ENCODE data around the gene ZG16. TPM values are rescaled to one million over a fixed set of nuclear protein-coding genes. Genes with fewer than 3 reads are reported as not detected.
A peak's percentile ranks its signal among the peaks of the same experiment; 100 is the strongest.
"Not testable (repeated sequence)": the region's sequence is repeated elsewhere in the genome, so short reads cannot be mapped to it uniquely, and the experiment has no call there.

Gene ZG16
- total RNA-seq, 1 experiment from 2014 or later: not detected

DNA sequence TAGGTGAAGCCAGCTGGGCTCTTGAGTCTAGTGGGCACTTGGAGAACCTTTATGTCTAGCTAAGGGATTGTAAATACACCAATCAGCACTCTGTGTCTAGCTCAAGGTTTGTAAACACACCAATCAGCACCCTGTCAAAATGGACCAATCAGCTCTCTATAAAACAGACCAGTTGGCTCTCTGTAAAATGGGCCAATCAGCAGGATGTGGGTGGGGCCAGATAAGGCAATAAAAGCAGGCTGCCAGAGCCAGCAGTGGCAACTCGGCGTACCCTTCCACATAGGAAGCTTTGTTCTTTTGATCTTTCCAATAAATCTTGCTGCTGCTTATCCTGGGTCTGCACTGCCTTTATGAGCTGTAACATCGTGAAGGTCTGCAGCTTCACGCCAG, 29.3 kb upstream of the ZG16 start:
- not testable (repeated sequence) for DNase-seq (ENCODE audit: low read depth)

DNA sequence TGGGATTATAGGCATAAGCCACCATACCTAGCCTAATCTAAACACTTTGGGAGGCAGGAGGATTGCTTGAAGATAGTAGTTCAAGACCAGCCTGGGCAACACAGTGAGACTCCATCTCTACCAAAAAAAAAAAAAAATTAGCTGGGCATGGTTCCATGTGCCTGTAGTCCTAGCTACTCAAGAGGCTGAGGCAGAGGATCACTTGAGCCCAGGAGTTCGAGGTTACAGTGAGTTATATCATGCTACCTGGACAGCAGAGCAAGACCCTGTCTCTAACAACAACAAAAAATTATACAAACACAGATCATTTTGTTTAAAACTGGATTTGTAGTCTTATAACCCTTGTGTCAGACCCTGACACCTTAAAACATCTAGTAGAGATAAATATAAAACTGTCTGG, 24.5 kb upstream of the ZG16 start:
- DNase-seq (ENCODE audit: low read depth): no peak

DNA sequence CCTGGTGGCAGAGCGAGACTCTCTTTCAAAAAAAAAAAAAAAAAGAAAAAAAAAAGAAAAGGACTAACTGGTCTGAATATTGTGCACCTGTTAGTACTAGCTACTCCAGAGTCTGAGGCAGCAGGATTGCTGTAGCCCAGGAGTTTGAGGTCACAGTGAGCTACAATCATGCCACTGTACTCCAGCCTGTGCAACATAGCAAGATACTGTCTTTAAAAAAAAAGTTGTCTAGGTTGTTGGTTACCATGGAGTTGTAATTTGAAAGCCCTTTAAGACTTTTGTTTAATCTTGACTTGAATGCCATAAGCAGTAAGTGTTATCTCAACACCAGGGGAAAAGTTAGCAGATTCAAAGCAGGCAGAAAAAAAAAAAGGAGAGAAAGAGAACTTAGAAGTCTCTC, 21.4 kb upstream of the ZG16 start:
- DNase-seq (ENCODE audit: low read depth): no peak

DNA sequence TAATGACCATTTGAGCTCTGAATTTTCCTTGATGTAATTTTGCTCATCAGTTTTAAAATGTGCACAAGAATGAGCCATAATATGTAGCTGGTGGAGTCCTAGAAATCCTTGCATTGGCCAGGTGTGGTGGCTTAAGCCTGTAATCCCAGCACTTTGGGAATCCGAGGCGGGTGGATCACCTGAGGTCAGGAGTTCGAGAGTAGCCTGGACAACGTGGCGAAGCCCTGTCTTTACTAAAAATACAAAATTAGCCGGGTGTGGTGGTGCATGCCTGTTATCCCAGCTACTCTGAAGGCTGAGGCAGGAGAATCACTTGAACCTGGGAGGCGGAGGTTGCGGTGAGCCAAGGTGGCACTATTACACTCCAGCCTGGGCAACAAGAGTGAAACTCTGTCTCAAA, 21.0 kb upstream of the ZG16 start:
- not testable (repeated sequence) for DNase-seq (ENCODE audit: low read depth)

DNA sequence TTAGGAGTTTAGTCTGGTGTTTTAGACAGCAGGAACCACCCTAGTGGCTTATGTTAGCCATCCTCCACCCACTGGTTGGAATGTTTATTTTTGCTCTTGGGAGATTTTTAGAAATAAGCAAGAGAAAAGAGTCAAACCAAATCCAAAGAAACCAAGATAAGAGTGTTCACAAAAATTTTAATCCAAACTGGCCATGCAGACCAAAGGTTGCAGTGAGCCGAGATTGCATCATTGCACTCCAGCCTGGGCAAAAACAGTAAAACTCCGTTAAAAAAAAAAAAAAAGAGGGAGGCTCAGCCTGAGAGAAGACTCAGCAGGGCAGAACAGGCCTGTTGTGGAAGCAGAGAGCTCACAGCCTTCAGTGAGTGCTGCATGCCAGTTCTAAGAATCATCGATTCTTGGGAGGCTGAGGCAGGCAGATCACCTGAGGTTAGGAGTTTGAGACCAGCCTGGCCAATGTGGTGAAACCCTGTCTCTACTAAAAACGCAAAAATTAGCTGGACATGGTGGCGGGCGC, 20.0 kb upstream of the ZG16 start:
- DNase-seq (ENCODE audit: low read depth): no peak

DNA sequence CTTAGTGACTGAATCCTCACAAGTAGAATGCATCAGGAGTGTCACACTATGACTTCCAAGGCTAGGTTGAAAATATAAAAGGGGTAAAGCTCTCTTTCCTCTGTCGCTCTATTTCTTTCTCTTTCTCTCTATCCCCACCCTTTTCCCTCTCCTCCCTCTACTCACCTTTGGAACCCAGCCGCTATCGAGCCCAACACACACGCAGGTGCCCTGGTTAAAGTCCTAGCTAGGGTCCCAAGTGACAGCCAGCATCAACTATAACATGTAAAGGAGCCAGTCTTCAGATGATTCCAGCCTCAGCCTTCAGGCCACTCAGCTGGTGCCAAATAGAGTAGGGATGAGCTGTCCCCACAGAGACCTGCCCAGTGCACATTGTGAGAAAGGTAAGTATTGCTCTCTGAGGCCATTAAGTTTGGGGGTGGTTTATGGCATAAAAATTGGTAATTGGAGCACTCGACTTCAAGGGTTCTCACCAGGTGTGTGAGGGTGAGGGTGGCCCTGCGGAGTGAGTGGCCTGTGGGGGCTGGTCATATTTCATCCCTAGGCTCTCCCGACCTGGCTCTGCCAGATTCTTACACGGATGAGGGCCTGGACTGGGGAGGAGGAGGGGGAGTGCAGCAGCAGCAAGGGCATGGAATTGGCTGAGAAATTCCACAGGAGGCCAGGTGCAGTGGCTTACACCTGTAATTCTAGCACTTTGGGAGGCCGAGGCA, 17.3 kb upstream of the ZG16 start:
- DNase-seq (ENCODE audit: low read depth): no peak

DNA sequence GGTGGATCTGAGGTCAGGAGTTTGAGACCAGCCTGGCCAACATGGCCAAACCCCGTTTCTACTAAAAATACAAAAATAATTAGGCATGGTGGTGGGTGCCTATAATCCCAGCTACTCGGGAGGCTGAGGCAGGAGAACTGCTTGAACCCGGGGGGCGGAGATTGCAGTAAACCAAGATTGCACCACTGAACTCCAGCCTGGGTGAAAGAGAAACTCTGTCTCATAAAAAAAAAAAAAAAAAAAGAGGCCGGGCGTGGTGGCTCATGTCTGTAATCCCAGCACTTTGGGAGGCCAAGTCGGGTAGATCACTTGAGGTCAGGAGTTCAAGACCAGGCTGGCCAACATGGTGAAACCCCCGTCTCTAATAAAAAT, 16.8 kb upstream of the ZG16 start:
- not testable (repeated sequence) for DNase-seq (ENCODE audit: low read depth)

DNA sequence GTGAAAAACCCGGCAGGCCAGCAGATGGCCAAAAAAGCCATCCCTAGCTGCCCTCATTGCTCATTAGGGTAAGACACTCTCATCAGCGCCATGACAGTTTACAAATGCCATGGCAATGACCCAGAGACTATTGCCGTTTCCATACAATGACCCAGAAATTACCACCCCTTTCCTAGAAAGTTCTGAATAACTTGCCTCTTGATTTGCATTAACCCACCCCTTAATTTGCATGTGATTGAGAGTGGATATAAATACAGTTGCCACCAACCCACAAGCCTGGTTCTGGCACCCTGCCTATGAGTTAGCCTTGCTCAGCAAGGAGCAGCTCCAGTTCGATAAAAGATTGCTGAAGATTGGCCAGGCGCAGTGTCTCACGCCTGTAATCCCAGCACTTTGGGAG, 16.2 kb upstream of the ZG16 start:
- DNase-seq (ENCODE audit: low read depth): peak; percentile 30

DNA sequence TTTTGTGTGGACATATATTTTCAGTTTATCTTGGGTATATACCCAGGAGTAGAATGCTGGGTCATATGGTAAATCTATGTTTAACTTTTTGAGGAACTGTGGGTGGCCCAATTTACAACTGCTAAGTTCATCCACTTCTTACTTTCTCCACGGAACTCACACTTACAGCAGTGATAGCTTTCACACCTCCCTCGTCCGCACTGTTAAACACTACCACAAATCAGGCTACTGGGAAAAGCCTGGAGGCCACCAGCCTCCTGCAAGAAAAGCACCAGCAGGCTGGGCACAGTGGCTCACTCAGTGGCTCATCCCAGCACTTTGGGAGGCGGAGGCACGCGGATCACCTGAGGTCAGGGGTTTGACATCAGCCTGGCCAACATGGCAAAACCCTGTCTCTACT, 14.7 kb upstream of the ZG16 start:
- no peak for DNase-seq (ENCODE audit: low read depth)

DNA sequence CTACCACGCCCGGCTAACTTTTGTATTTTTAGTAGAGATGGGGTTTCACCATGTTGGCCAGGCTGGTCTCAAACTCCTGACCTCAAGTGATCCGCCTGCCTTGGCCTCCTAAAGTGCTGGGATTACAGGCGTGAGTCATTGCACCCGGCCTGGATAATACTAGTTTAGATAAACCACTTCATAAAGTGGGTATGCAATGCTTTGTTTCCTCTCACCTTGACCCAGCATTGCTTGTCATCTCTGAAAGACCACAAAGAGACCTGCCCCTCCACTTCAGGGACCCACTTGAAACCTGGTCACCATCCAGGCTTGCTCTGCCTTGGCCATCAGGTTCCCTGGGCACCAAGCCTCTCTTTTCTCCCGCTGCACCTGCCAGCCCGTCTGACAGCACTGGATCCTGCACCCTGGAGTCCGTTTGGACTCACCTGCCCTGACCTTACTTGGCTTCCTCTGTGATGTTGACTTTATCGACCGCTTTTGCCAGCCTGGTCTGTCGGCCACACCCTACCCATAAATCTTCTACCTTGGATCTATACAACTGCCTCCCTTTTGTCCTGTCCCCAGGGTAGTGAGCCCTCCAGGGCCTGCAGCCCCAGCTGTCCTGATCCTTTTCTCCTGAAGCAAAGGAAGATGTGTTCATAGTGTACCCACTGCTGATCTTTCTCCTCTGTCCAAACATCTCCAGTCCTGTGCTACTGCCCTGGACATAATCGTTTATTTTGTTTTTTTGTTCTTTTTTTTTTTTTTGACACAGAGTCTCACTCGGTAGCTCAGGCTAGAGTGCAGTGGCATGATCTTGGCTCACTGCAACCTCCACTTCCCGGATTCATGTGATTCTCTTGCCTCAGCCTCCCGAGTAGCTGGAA, 12.7 kb upstream of the ZG16 start:
- DNase-seq (ENCODE audit: low read depth): no peak

DNA sequence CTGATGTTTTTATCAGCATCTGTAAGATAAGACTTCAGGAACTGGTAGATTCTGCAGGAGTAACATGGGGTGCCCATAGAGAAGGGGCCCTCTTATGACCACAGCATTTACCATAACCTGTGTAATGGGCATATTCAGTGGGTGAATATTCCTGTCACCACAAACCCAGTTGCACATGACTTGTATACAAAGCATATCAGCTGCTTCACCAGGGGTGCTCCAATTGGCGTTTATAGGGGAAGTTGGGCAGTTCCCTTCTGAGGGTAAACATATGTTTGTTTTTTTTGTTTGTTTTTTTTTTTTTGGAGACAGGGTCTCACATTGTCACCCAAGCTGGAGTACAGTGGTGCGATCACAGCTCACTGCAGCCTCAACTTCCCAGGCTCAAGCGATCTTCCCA, 11.5 kb upstream of the ZG16 start:
- no peak for DNase-seq (ENCODE audit: low read depth)

DNA sequence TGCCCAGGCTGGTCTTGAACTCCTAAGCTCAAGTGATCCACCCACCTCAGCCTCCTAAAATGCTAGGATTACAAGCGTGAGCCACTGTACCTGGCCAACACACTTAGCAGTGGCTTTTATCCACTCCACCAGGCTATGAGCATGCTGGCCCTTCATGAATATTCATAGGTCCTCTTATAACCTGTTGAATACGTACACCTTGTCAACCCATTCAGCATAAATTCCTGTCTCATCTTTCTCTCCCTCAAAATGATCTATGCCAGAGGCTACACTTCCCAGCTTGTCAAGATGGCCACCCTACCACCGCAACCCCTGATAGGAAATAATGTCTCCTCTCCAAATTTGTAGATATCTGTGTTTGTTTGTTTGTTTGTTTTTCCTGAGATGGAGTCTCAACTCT, 11.0 kb upstream of the ZG16 start:
- no peak for DNase-seq (ENCODE audit: low read depth)

DNA sequence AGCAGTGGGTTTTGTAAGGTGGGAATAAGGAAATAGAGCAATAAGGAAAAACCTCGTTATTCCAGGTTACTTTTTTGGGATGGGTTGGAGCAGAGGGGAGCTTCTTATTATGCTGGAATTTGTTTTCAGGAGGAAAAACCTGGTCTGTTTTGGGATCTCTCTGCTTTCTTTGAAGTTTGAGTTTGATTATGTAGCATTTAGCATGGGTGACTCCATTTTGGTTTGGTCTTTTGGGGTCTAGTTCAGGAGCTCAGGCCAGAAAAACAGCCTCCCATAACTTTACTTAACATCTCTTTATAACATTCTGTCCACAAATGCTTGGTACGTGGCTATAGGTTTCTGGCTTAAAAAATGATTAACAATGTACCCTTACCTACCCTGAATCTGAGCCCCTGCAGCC, 8.5 kb upstream of the ZG16 start:
- DNase-seq (ENCODE audit: low read depth): no peak

DNA sequence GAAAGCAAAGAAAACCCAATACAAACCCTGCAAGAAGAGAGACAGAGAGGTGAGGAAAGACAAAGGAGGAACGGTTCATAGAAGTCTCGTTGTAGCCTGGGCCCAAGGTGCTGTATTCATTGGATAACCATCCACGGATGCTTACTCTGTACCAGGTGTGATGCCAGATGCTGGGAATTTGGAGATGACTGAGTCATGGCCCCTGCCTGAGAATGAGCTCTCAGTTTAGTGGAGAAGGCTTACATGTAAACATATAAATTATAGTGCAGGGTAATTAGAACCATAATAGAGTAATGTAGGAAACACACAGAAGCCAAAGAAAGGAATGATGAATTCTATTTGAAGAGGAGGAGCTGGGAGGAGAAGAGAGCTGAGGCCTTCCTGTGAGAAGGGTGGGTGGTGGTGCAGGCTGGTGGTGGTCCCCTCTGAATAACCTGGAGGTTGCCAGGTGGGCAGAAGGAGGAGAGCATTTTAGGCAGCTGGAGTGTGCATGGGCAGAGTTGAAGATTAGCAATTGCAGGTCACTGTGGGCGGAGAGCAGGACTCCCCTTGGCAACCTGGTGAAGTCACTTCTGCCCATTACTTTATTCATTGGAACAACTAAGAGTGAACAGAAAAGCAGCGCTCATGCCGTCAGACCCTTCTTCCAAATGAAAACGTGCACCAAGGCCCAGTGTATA, 7.7 kb upstream of the ZG16 start:
- no peak for DNase-seq (ENCODE audit: low read depth)

DNA sequence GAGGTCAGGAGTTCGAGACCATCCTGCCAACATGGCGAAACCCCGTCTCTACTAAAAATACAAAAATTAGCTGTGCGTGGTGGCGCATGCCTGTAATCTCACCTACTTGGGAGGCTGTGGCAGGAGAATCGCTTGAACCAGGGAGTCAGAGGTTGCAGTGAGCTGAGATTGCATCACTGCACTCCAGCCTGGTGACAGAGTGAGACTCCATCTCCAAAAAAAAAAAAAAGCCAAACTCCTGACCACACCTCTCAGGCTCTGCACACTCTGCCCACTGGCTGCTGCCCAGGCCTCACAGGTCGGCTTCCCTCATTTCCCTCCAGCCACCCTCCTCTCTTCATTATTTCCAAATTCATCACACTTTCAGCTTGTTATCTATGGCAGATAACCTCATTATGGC, 5.7 kb upstream of the ZG16 start:
- DNase-seq (ENCODE audit: low read depth): not testable (repeated sequence)

DNA sequence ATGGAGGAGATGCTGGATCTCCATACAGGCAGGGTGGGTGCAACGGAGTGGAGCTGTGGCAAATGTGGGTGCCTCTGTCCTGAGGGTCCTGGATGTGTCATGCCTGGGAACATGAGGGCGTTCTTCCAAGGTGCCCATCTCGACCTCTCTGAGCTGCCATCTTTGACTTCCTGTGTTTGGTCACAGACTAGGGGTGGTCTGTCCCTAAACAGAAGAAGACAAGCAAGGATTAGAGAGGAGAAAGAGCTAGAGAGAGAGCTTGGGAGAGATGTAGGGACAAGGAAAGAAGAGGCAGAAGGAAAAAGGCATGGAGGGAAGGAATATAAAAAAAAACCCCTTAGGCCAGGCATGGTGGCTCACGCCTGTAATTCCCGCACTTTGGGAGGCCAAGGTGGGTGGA, 3.3 kb upstream of the ZG16 start:
- DNase-seq (ENCODE audit: low read depth): no peak

DNA sequence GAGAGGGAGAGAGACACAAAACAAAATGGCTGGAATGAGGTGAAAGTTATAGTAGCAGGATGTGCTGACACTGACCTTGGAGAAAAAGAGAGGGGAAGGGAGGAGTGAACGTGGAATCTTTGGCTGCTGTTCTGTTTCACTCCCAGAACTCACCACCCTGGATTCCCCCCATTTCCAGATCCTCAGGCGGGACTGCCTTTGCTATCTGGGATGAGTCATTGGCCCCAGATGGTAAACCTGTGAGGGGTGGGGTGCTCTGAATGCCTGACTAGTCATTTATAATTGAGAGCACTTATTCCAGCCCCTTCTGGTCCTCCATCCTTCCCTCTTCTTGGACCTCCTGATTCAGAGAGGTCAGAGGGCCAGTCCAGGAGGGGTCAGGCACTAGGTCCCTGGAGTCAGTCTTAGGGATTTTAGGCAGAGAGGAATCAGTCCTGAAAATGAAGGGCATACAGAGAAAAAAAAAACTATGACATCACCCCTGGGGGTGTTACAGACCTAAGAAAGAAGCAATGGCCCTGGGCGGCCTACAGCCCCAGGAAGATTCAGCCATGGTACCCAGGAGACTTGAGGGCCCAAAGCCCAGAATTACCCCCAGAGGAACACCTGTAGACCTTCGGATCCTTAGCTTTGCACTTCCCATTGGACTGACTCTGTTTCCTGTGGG, 2.2 kb upstream of the ZG16 start:
- DNase-seq (ENCODE audit: low read depth): peak; percentile 72

DNA sequence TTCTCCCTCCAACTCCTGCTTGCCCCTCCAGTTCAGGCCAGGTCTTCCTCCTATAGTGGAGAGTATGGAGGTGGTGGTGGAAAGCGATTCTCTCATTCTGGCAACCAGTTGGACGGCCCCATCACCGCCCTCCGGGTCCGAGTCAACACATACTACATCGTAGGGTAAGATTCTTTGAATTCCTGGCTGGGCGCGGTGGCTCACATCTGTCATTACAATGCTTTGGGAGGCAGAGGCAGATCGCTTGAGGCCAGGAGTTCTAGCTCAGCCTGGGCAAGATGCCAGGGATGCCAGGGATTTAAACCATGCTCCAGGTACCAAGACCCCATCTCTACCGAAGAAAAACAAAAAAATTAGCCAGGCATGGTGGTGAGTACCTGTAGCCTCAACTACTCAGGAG, 1.4 kb downstream of the ZG16 start:
- DNase-seq (ENCODE audit: low read depth): peak; percentile 44

DNA sequence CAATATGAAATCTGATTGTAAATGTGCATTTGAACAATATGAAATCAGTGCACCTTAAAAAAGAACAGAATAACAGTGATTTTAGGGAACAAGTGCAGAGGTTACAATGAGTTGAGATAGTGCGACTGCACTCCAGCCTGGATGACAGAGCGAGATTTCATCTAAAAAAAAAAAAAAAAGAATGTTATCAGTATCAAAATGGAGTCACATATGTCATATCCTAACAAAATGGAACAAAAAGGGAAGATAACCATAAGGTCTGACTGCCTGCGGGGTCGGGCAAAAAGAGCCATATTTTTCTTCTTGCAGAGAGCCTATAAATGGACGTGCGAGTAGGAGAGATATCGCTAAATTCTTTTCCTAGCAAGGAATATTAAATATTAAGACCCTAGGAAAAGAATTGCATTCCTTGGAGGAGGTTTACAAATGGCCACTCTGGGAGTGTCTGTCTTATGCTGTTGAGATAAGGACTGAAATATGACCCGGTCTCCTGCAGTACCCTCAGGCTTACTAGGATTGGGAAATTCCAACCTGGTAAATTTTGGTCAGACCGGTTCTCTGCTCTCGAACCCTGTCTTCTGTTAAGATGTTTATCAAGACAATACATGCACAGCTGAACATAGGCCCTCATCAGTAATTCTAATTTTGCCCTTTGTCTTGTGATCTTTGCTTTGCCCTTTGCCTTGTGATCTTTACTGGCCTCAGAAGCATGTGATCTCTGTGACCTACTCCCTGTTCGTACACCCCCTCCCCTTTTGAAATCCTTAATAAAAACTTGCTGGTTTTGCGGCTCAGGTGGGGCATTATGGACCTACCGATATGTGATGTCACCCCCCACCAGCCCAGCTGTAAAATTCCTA, 5.3 kb downstream of the ZG16 start:
- DNase-seq (ENCODE audit: low read depth): not testable (repeated sequence)

DNA sequence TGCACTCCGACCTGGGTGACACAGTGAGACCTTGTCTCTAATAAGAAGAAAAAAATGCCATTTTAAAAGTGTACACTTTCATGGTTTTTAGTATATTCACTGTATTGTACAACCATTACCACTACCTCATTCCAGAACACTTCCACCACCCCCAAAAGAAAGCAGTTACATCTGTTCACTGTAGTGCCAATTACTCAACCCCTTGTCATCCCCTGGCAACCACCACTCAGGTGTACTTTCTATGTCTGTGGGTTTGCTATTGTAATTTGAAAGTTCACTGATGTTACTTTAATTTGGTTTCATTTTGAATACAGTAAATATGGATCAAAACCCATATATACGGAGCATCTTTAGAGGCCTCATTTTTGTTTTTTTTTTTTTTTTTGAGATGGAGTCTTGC, 6.1 kb downstream of the ZG16 start:
- peak; percentile 22 for DNase-seq (ENCODE audit: low read depth)

DNA sequence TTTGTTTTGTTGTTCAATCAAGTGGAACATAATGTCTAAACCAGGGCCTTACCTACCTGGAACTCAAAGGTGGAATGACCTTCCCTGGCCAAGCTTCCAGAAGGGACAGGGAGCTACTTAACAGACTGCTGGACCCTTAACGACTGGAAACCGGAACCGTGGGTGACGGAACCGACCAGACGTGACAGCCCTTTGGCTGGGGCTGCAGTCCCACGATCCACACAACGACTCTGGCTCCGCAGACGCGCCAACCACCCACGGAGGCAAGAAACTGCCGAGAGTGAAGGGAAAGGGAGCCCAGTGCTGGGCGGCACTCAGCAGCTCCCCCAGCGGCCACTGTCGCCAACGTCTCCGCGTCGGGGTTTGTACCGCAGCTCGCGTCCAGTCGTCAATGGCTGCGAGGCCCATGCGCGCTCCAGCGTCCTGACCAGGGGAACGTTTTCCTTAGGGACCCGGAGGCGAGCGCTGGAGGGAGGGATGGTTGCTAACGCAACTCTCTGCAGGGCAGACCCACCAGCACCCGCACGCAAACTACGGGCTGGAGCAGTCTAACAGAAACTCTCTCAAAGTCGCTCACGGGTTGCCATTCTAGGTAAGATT, 6.9 kb downstream of the ZG16 start:
- no peak for DNase-seq (ENCODE audit: low read depth)
